ENCODE measurements around the gene CACNA1B. TPM values are rescaled to one million over a fixed set of nuclear protein-coding genes. Genes with fewer than 3 reads are reported as not detected.

The CACNA1B gene
- total RNA-seq, 1 experiment from 2014 or later: not detected

GRCh38 chr9:137984005-137984404, 106.4 kb downstream of the CACNA1B start:
- DNase-seq (ENCODE audit: low spot score): no peak

- no peak for DNase-seq (ENCODE audit: low spot score)
Measured at GRCh38 chr9:137984520-137985257, 107.1 kb downstream of the CACNA1B start.

GRCh38 chr9:137985637-137986071, 108.1 kb downstream of the CACNA1B start:
- no peak for DNase-seq (ENCODE audit: low spot score)

GRCh38 chr9:137986268-137987099, 108.9 kb downstream of the CACNA1B start:
- DNase-seq (ENCODE audit: low spot score): no peak

- DNase-seq (ENCODE audit: low spot score): no peak
Measured at GRCh38 chr9:137987244-137988030, 109.9 kb downstream of the CACNA1B start.

- no peak for DNase-seq (ENCODE audit: low spot score)
Measured at GRCh38 chr9:137988051-137988450, 110.5 kb downstream of the CACNA1B start.

GRCh38 chr9:137988701-137989100, 111.1 kb downstream of the CACNA1B start:
- no peak for DNase-seq (ENCODE audit: low spot score)

- no peak for DNase-seq (ENCODE audit: low spot score)
Measured at GRCh38 chr9:137989156-137989555, 111.6 kb downstream of the CACNA1B start.

GRCh38 chr9:137989999-137990715, 112.6 kb downstream of the CACNA1B start:
- DNase-seq (ENCODE audit: low spot score): no peak

- no peak for DNase-seq (ENCODE audit: low spot score)
Measured at GRCh38 chr9:138003485-138004190, 126.1 kb downstream of the CACNA1B start.

- DNase-seq (ENCODE audit: low spot score): no peak
Measured at GRCh38 chr9:138006576-138007233, 129.1 kb downstream of the CACNA1B start.

GRCh38 chr9:138007566-138007917, 130.0 kb downstream of the CACNA1B start:
- no peak for DNase-seq (ENCODE audit: low spot score)

- DNase-seq (ENCODE audit: low spot score): no peak
Measured at GRCh38 chr9:138007918-138008841, 130.6 kb downstream of the CACNA1B start.

- no peak for DNase-seq (ENCODE audit: low spot score)
Measured at GRCh38 chr9:138009016-138009802, 131.6 kb downstream of the CACNA1B start.

GRCh38 chr9:138009803-138010690, 132.5 kb downstream of the CACNA1B start:
- DNase-seq (ENCODE audit: low spot score): no peak

- DNase-seq (ENCODE audit: low spot score): no peak
Measured at GRCh38 chr9:138010861-138011260, 133.3 kb downstream of the CACNA1B start.

GRCh38 chr9:138011951-138012500, 134.4 kb downstream of the CACNA1B start:
- DNase-seq (ENCODE audit: low spot score): no peak
